Left forelimb (tissue), 1 donor: ENCODE data around the gene ASB18.

Source experiments
- DNase-seq: peaks from one replicate; pipeline ENCODE4 v3.0.0-alpha.2; 2018; ENCODE audit warnings: low spot score

The ASB18 gene

GRCh38 chr2:236208019-236208926 lies 55.9 kb downstream of the ASB18 start:
- no peak for DNase-seq

- no peak for DNase-seq
Observed at GRCh38 chr2:236207472-236207871, 56.7 kb downstream of the ASB18 start.

GRCh38 chr2:236205867-236206645 lies 58.1 kb downstream of the ASB18 start:
- no peak for DNase-seq

DNA sequence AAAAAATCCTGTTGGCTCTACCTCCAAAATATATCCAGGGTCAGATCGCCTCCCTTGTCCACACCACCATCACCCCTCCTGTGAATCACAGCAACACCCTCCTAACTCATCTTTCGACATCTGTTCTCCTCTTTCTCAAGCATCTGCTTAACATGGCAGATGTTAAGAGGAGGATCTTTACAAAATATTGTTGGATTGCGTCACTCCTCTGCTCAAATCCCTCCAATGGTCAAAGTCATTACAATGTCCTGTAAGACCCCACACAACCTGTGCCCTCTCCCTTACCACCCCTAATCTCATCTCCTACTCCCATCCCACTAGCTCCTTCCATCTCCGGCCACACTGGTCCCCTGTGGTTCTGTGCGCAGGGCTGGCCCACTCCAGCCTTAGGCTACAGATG lies 59.3 kb downstream of the ASB18 start:
- DNase-seq, result no peak

DNA sequence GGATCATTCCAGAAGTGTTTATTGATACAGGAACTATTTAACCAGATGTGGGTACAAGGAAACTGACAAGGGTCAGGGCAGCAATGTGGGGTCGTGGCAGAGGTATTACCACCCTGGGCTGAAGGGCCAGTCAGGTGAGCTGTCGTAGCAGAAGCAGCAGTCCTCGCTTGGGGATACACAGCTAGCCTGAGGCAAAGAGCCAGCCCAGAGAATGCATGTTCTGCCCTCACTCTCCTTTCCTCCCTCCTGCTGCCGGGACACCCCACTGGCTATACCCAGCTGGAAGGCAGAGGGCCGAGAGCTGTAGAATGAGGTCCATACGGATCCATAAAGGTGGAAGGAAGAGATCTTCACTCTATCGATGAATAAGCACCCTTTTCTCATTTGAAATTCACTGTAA lies 63.8 kb downstream of the ASB18 start:
- no peak for DNase-seq

- DNase-seq, result no peak
Observed at GRCh38 chr2:236196366-236196765, 67.8 kb downstream of the ASB18 start.

- DNase-seq, result no peak
Observed at GRCh38 chr2:236195726-236196125, 68.5 kb downstream of the ASB18 start.

GRCh38 chr2:236194786-236195185 lies 69.4 kb downstream of the ASB18 start:
- DNase-seq, result no peak

DNA sequence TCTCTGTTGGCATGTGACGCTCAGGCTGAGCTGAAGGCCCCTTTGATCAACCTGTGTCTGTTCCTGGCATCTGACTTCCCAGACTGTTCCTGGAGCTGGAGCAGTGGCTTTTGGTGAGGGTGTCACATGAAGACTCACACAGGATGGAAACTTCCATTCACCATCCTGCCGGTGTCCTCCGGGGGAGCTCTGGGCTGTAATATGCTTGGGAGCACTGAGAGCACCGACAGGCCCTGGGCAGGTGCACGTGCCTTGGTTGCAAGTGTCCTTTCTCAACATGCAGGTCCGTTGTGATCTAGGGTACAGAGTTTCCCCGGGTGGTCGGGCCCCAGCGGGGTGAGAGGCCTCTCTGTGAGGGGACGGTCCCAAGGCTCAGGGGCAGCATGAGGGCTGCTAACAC lies 71.2 kb downstream of the ASB18 start:
- DNase-seq, result no peak

DNA sequence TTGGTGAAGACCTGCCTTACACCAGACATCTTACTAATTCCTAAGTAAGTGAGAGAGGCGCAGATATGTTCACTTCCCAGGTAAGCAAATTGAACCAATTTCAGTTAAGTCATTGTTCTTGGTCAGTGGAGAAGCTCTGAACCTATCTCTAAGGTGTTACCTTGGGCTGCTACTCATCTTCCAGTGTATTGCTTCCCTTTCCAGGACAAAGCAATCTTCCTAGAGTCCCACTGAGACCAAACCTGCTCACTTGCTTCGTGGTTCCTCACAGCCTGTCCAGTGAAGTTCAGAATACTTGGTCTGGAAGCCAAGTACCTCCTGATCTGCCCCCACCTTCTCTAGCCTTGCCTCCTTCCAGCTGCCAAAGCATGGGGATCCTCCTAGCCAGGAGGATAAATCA lies 73.5 kb downstream of the ASB18 start:
- DNase-seq, result no peak

DNA sequence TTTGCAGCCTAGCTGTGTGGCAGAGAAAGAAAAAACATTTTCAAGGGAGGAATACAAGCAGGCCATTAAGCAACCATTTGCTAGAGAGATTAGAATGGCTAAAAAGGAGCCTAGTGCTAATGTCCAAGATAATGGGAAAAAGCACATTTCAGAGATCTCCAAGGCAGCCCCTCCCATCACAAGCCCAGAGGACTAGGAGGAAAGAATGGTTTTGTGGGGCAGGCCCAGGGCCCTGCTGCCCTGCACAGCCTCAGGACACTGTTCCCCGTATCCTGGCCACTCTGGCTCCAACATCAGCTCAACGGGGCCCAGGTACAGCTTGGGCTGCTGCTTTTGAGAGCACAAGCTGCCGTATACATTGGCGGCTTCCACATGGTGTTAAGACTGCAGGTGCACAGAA lies 79.5 kb downstream of the ASB18 start:
- DNase-seq, result no peak

DNA sequence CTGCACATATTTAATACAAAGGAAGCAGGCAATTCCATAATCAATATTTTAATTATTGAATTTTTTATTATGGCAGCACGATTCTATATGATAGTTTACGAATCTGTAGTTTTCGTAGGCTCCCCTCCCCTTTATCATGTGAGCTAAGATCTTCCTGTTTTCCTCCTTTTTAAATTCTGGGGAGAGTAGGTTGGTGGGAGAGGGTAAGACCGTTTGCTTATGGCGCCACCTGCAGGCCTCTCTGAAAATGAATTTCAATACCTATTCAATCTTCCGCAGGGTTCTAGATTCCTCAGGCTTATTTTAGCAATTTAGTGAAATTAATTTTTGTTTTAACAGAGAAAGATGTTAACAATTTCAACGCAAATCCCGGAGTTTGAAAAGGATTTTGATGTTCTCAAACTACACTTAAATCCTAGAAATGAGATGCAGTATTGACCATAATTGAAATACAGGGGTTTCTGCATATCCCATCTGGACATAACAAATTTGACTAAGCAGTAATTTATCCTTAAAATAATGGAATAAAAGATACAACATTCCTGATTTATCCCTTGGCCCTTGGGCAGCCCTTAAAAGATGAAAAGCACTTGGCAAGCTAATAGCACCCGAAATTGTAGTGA lies 83.3 kb downstream of the ASB18 start:
- peak; percentile 63 for DNase-seq

GRCh38 chr2:236180076-236180816 lies 84.0 kb downstream of the ASB18 start:
- no peak for DNase-seq

DNA sequence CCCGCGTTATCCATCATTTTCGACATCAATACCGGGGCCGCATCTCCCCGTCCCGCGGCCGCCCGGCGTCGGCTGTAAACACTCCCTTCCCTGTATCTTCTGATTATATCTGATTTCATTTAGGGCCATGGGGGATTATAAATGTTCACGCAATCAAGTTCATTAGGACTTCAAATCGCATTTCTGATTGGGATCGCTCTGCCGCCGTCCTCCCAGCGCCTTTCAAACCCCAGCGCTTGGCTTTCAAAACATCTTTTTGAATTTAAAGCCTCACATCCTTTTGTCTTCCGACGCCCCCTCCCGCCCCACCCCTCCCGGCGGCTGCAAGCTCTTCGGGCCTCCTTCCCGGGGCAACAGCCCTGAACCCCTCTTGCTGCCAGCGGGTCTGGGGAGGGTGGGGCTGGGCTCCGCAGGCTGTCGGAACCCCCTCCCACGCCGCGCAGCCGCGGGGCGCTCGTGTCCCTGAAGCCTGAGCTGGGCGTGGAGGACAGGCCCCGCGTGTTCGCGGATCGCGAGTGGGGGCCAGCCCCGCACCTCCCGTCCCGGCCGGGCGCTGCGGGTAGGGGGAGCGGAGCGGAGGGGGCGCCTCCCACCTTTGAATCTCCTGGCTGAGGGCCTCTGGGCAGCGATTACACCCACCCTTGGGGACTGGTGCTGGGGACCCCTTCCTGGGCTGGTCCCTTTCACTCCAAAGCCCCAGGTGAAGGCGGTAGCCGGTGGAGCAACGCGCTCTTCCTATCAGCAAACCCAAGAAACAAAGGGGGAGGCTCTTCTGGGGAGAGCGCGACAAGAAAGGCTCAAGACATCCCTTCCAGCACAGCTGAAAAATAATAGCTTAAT lies 84.8 kb downstream of the ASB18 start:
- peak; percentile 64 for DNase-seq

DNA sequence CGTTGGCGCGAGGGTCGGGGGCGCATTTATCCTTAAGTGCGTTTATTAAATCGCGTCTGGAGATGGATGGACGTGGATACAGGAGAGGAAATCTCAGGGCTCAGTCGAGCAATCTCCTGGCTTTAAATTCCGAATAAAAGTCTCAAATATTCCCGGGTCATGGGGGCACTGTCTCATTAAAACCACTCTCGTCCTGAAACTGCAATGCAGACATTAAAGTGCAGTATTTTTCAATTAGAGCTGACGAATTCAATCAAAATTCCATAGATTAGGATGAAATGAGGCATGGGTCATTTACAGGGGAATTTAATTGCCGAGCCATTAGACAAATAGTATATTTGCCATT lies 85.3 kb downstream of the ASB18 start:
- DNase-seq, result peak; percentile 58

GRCh38 chr2:236177967-236178889 lies 86.0 kb downstream of the ASB18 start:
- DNase-seq, result no peak

DNA sequence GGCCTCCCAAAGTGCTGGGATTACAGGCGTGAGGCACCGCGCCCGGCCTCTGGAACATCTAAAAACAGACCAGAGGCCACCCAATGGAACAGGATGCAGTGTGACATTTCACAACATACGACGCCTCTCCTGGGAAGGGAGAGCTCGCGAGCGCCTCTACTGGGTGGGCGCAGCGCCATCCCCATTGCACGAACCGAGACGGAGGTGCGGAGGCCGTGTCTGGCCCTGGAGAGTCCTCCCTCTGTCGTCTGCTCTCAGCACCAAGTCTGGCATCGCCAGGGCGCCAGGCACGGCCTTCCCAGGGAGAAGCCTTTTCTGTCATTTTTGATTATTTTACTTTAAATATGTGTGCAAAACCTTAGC lies 86.6 kb downstream of the ASB18 start:
- no peak for DNase-seq

GRCh38 chr2:236176951-236177350 lies 87.3 kb downstream of the ASB18 start:
- DNase-seq, result no peak

GRCh38 chr2:236176417-236176816 lies 87.8 kb downstream of the ASB18 start:
- DNase-seq, result no peak

- DNase-seq, result no peak
Observed at GRCh38 chr2:236175548-236176150, 88.6 kb downstream of the ASB18 start.
